ENCODE data around the gene PDHB.

GRCh38 chr3:58464866-58465265 is 31.2 kb upstream of the PDHB start:
- TF ChIP-seq CTCF (IDR thresholded peaks at IDR 0.05), result no peak
- TF ChIP-seq POLR2A (IDR thresholded peaks at IDR 0.05), result no peak
